Activated gamma-delta T cell treated with Interleukin-2 at 50 U/mL for 16 hours (primary cell): Measurements from ENCODE around the gene WDR46.

Experiments used
- DNase-seq: peaks from one replicate; pipeline ENCODE4 v3.0.0-alpha.2; 2020

WDR46 gene

DNA sequence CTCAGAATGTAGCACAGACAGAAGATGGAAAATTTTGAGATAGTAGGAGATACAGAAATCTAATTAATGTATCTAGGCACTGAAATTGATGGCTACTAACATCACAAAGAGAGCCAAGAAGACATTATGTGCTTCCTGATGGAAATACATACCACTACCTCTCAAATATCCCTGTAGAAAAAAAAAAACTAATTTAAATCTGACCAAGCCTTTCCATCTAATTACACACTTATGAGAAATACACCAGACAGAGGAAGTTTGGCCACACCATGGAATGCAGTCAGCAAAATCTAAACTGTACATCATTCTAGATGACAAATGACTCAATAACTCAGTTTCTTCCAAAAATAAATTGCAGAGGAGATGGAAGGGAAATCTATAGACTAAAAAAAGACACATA lies 36.3 kb downstream of the WDR46 start:
- no peak for DNase-seq

DNA sequence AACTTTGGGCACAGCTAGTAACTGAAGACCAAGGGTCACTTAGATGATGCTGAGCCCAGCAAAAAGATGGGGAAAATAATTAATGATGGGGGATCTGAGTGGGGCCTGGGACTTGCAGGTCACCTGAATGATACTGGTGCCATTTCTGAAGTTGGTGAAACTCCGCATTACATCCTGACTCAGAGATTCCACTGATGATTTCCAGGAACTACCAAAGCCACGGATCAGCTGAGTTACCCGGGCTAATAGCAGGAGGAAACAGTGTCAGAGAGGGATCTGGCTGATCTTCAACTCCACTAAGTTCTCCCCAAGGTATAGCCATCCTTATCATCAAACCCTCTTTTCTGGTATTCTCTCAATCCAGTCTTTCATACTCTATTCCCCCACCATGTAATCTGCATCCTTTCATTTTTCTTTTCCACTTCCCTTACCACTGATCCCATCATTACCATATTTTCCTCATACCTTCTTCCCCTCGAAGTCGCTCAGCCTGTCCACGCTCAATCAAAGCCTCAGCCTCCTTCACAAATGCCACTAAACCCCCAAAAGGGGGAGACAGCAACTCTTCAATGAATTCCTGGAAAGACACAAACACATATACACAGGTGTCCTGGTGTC lies 37.5 kb downstream of the WDR46 start:
- DNase-seq: no peak

DNA sequence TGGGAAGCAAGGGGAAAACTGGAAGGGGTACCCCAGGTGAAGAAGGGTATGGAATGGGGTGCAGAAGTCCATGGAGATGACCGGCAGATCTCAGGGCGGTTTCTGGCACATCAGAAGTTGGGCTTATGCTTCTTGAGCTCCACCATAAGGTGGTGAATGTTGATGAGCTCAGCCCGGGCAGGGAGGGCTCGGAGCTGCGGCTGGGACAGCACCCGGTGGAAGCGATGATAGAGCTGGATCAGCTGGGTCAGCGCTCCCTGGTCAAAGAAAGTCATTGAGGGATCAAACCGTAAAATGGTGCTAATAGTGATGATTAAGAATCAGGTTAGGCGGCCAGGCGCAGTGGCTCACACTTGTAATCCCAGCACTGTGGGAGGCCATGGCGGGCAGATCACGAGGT lies 38.3 kb downstream of the WDR46 start:
- no peak for DNase-seq

DNA sequence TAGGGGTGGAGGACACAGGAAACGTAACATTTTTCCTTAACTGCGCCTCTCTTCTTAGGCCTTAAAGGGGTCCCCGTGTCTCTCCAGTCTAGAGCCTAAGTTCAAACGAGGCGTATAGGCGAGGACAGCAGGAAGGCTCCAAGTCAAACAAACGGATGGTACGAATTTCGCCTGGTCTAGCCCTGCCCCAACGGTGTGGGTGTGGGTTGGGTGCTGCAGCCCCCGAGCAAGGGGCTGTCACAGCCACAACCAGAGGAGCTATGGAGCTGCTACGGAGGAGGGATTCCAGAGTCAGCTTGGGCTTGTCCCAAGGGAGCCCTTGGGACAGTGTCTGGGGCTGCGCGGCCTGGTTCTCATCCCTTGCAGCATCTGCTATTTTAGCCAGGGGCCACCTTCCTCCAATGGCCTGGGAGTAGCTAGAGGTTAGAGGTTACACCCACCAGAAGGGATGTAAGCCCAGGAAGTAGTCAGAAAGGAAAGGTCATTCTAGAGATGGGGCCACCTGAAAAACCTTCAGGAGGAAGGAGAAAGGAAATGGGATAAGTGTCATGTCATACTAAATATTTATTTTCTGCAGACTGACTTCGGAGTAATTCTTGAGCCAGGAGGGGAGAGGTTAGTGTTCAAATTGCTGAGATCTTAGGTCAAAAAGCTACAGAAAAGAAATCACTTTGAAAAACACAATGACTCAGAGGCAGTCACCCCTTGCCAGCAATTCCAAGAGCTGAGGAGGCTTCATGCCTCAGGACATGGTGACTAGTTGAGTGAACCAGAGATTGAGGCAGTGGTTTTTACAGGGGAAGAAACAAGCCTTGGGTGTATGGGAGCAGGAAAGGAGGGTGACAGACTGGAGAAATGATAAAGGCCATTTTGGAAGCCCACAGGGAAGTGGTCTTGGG lies 39.1 kb downstream of the WDR46 start:
- DNase-seq: no peak

DNA sequence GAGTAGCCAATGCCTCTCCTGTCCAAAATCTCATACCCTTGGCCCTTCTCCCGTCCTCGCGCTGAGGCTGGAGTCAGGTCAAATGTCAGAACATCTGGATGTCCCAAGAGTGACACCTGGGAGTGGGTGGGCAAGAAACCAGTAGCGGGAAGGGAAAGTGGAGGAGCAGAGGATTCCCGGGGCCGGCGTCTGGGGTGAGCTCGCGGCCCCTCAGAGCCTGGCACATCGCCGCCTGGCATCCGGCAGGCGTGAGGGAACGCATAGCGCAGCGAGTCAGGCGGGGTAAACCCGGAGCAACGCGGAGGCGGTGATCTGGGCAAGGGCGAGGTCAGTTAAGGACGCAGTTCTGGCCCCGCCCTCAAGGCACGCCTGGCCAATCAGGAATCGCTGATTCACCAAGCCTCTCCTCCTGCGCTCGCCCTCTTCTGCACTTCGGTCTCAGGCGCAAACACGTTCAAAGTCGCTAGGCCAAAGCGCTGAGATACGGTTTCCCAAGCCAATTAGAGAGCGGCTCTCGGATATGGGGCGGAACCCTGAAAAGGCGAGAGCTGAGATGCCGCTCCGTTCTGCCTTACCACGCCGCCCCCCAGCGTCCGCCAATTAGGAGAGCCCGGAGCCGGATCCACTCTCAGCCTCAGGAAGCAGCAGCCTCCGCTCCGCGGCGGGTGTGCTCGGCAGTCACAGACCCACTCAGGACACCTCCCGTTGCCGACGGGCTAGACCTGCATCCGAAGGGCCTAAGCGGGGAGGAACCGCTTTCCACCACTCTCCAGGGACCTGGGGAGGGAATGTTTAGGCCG lies 39.9 kb downstream of the WDR46 start:
- peak; percentile 94 for DNase-seq

DNA sequence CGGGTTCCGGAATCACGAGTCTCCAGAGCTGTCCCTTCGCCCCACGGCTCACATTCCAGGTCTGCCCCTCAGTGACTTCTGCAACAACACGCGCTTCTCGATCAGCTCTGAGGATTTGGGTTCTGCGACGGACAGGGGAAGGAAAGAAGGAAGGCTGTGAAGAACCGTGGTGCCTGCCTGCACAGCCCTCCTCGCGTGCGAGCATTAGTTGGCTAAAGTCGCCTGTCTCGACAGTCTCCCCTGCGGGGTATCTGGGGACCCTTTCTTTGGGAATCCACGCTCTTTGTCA lies 40.5 kb downstream of the WDR46 start:
- no peak for DNase-seq

DNA sequence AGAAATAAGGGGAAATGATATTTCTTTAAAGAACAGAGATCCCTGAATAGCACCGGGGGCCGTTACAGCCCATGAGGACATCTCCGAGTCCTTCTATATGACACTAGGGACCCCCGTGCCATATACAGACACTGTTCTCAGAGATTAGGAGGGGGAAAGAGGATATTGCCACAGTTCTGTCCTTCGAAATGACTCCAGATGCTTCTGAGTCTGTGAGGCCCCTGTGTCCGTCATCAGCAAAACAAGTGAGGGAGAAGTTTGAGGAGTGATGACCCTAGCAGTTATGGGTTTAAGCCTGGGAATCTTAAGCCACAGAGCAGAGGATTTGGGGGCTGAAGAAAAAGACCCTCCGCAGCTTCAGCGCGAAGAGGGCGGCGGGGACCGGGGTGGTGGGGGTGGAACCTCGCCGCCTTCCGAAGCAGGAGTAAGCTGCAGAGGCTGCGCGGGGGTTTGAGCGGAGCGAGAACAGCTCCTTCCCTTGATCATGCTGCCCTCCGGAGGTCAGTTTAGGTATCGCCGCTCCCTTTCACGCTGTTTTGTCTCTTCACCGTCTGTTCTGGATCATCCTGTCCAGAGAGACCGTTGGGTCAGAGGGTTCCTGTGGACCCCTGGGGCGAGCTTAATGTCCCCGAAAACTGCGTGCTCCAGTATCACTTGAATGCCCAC lies 40.9 kb downstream of the WDR46 start:
- peak; percentile 93 for DNase-seq

DNA sequence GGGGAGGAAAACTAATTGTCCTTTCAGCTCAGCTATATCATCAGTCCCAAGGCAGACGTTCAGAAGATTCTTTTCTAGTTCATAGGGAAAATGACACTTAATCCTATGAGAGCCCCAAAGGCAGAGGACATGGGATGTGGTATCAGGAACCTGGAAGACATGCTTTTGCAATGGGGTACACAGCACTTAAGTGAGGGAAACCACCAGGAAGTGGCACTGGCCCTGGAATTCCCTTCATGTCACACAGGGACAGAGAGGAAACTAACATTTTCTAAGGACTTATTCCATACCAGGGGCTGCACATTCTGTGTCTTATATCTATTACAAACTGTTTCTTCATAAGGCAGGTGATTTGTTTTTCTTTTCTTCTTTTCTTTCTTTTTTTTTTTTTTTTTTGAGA lies 45.6 kb downstream of the WDR46 start:
- DNase-seq: no peak

DNA sequence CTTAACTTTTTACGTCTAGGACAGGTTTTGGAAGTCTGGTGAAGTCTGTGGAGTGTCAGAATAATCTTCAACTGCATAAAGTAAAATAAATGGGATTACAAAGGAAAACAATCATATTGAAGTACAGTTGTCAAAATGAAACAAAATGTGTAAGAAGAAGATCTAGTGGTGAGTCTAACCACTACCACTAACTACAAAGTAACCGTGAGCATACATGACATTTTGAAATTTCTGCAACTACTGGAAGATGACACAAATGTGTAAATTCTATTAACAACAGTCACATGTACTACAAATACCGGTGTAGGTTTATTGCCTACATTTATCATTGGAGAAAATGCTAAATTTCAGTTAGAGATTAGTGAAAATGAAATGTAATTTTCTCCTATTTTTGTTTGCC lies 47.1 kb downstream of the WDR46 start:
- no peak for DNase-seq

DNA sequence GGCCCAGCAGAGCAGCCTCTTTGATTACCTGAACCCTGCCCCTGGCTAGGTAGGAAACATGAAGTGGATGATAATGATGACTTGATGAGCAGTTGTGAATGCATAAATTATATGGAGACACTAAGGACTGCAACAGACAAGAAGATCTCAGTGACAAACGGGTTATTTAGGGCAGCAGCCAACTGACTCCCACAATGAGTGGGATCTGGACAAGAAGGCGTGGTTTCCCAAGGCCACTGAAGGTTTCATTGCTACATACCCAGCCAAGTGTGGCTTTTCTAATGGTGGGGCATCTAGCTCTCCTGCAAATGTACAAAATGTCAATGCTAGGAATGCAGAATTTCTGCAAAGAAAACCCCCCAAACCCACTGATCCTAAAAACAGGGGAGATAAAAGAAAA lies 51.3 kb downstream of the WDR46 start:
- DNase-seq: no peak

DNA sequence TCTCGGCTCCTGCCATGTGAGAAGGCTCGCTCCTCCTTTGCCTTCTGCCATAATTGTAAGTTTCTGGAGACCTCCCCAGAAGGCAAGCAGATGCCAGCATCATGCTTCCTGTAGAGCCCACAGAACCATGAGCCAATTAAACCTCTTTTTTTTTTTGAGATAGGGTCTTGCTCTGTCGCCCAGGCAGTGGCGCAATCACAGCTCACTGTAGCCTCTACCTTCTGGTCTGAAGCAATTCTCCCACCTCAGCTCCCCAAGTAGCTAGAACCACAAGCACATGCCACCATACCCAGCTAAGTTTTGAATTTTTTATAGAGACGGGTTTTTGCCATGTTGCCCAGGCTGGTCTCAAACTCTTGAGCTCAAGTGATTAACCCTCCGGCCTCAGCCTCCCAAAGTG lies 52.2 kb downstream of the WDR46 start:
- DNase-seq: no peak

DNA sequence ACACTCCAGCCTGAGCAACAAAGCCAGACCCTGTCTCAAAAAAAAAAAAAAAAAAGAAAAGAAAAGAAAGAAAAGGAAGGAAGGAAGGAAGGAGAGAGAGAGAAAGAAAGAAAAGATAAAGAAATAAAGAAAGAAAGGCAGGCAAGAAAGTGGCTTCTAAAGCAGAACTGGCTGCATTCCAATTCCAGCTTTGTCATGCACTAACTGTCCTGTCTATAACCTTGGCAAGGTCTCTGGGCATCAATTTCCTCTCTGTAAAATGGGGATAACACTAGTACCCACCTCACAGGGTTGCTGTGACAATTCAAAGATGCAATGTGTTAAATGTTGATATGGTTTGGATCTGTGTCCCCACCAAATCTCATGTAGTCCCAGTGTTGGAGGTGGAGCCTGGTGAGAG lies 52.7 kb downstream of the WDR46 start:
- DNase-seq: no peak

DNA sequence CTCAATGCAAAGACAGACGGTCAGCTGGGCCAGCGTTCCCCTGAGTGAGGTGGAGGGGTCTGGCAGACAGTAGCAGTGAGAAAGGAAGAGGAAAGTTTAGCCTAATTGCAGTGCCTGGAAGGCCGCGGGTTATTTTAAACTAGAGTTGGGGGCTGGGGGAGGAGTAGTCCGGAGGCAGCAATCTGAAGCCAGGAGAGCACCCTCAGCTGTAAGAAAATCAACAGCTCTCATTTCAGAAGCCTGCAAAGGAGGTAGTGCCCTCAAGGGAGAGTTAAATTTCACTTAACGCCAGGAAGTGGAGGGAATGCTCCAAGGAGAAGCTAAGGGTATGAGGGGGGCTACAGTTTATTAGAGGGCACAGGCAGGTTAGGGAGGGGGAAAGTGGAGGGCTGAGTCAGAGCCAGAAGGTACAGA lies 53.8 kb downstream of the WDR46 start:
- DNase-seq: no peak
